PC-3 (cell line): Measurements from ENCODE around the gene ELL2. TPM values are rescaled to one million over a fixed set of nuclear protein-coding genes. Genes with fewer than 3 reads are reported as not detected.
A peak's percentile ranks its signal among the peaks of the same experiment; 100 is the strongest.

Experiments
- ATAC-seq: fragments of 200-7000 bp; cut with Tn5 transposase; 2 replicates; pipeline ENCODE4 v1.9.1; 2020; ENCODE audit warnings: mild to moderate bottlenecking, moderate library complexity
- BruUV-seq: library from RNA; stranded (reverse); fragments of 400-500 nt; replicated peaks from 2 replicates; lab custom pipeline; 2021; lab: Mats Ljungman, UMichigan
- CTCF ChIA-PET: fragments of 300-600 bp; sonication (Branson Sonifier 250); formaldehyde crosslinking; loops from one replicate; lab custom pipeline; 2022; ENCODE audit warnings: antibody characterized with exemption; lab: Charles Lee
- POLR2A ChIA-PET: fragments of 300-600 bp; sonication (Branson Sonifier 250); formaldehyde crosslinking; loops from one replicate; lab custom pipeline; 2022; ENCODE audit warnings: antibody characterized with exemption; ENCODE audit not compliant: unreplicated experiment; lab: Charles Lee
- DNase-seq: peaks from one replicate; pipeline ENCODE4 v3.0.0-alpha.2; 2015
- H2AFZ ChIP-seq: fragments of 300-600 bp; sonication (generic); 2 replicates; pipeline ENCODE4 v1.6.0; 2016; ENCODE audit warnings: antibody characterized with exemption, low read length
- H3F3A ChIP-seq: fragments of 300-600 bp; sonication (generic); one replicate; pipeline ENCODE4 v1.6.0; 2017; ENCODE audit warnings: antibody characterized with exemption, low read length, control low read depth, mild to moderate bottlenecking; ENCODE audit not compliant: unreplicated experiment
- H3K27ac ChIP-seq: fragments of 300-600 bp; sonication (generic); 2 replicates; pipeline ENCODE4 v1.5.1; 2016; ENCODE audit warnings: mild to moderate bottlenecking, low read length
- H3K27me3 ChIP-seq: fragments of 300-600 bp; sonication (generic); 2 replicates; pipeline ENCODE4 v1.6.1; 2016; ENCODE audit warnings: low read length, mixed read lengths
- H3K36me3 ChIP-seq: fragments of 300-600 bp; sonication (generic); 2 replicates; pipeline ENCODE4 v1.6.1; 2016; ENCODE audit warnings: low read depth, mixed run types, low read length, mixed read lengths
- H3K4me1 ChIP-seq: fragments of 300-600 bp; sonication (generic); 2 replicates; pipeline ENCODE4 v1.5.1; 2016; ENCODE audit warnings: low read length; ENCODE audit not compliant: insufficient read depth
- H3K4me2 ChIP-seq: fragments of 300-600 bp; sonication (generic); 2 replicates; pipeline ENCODE4 v1.6.0; 2016; ENCODE audit warnings: low read length
- H3K4me3 ChIP-seq: fragments of 300-600 bp; sonication (generic); 2 replicates; pipeline ENCODE4 v1.5.1; 2016; ENCODE audit warnings: mild to moderate bottlenecking, low read length, mixed read lengths
- H3K79me2 ChIP-seq: fragments of 300-600 bp; sonication (generic); 2 replicates; pipeline ENCODE4 v1.6.1; 2017; ENCODE audit warnings: low read length, mixed read lengths
- H3K9ac ChIP-seq: fragments of 300-600 bp; sonication (generic); 2 replicates; pipeline ENCODE4 v1.6.0; 2016; ENCODE audit warnings: mild to moderate bottlenecking, low read length
- H3K9me2 ChIP-seq: fragments of 300-600 bp; sonication (generic); replicated peaks from 2 replicates; pipeline ENCODE4 v1.6.1; 2016; ENCODE audit warnings: mixed run types, low read length, mixed read lengths
- H3K9me3 ChIP-seq: fragments of 300-600 bp; sonication (generic); 2 replicates; pipeline ENCODE4 v1.6.1; 2016; ENCODE audit warnings: low read length, mixed read lengths
- H4K20me1 ChIP-seq: fragments of 300-600 bp; sonication (generic); 2 replicates; pipeline ENCODE4 v1.6.1; 2016; ENCODE audit warnings: low read length, mixed read lengths
- CTCF ChIP-seq: fragments of 300-600 bp; sonication (generic); conservative IDR thresholded peaks from 2 replicates; pipeline ENCODE4 v1.5.1; 2017; ENCODE audit warnings: antibody characterized with exemption, low read depth, mild to moderate bottlenecking, low read length
- EZH2 ChIP-seq: fragments of 300-600 bp; sonication (generic); IDR thresholded peaks from one replicate; pipeline ENCODE4 v1.6.1; 2017; ENCODE audit warnings: antibody characterized with exemption, mild to moderate bottlenecking, low read length; ENCODE audit not compliant: unreplicated experiment
- EZH2phosphoT487 ChIP-seq: fragments of 300-600 bp; sonication (generic); IDR thresholded peaks from 2 replicates; pipeline ENCODE4 v1.6.1; 2018; ENCODE audit warnings: mild to moderate bottlenecking, antibody characterized with exemption, low read length, borderline replicate concordance
- intact Hi-C: fragments of 100-400 bp; cut with micrococcal nuclease; formaldehyde crosslinking; loops from 2 replicates; pipeline ENCODE4 v1.9.0; 2023
- total RNA-seq: library from RNA; depleted of rRNA; stranded (reverse); fragments of >200 nt; gene quantifications from 2 replicates; pipeline ENCODE4 v1.2.3, GENCODE V29; 2014

Gene ELL2
- total RNA-seq, 1 experiment from 2014 or later: 72.2 TPM

- Histone ChIP-seq H2AFZ (no peak overlapping the region), H3F3A (peaks cover 8% of the 10 kb centered on the region), H3K9ac (no peak overlapping the region), H3K4me3 (no peak overlapping the region), H3K9me2 (no peaks in the 10 kb centered on the region), H3K27me3 (no peaks in the 10 kb centered on the region), H3K36me3 (no peaks in the 10 kb centered on the region), H4K20me1 (no peaks in the 10 kb centered on the region), H3K79me2 (peaks cover 4% of the 10 kb centered on the region), H3K4me2 (no peak overlapping the region), H3K9me3 (no peaks in the 10 kb centered on the region), H3K27ac (no peak overlapping the region), H3K4me1 (peaks cover 47% of the 10 kb centered on the region)
- BruUV-seq: no TSS peak
- TF ChIP-seq EZH2: no peak
- TF ChIP-seq CTCF: no peak
- TF ChIP-seq EZH2phosphoT487: no peak
- ChIA-PET CTCF (no interaction called here), POLR2A (no interaction called here)
- intact Hi-C loops: no loop called here
- ATAC-seq (no peak), DNase-seq (no peak)
Measured at GRCh38 chr5:95967236-95967635, 5.6 kb upstream of the ELL2 start.

- intact Hi-C loops: no loop called here
- ATAC-seq (no peak; the same call in 1 of the 2 replicates), DNase-seq (no peak)
- Histone ChIP-seq H3K9me3 (no peaks in the 10 kb centered on the region), H3K9ac (no peak overlapping the region), H3K4me2 (peak overlapping the region; percentile 6), H3K4me3 (no peak overlapping the region), H3K27ac (no peak overlapping the region; the same call in 1 of the 2 replicates), H2AFZ (no peak overlapping the region), H3F3A (peaks cover 8% of the 10 kb centered on the region), H4K20me1 (0 out of 2 replicates have a peak, but pooled peaks cover under 1% of the 10 kb centered on the region), H3K36me3 (no peaks in the 10 kb centered on the region), H3K4me1 (peaks cover 50% of the 10 kb centered on the region), H3K9me2 (no peaks in the 10 kb centered on the region), H3K27me3 (no peaks in the 10 kb centered on the region), H3K79me2 (peaks cover 14% of the 10 kb centered on the region)
- ChIA-PET CTCF (no interaction called here), POLR2A (no interaction called here)
- TF ChIP-seq EZH2phosphoT487: no peak
- no peak for TF ChIP-seq CTCF
- no peak for TF ChIP-seq EZH2
- no TSS peak for BruUV-seq
Measured at GRCh38 chr5:95966005-95966404, 4.4 kb upstream of the ELL2 start.

- ATAC-seq: no peak
- peak overlapping the region; percentile 82 for H3K27ac ChIP-seq
- no peaks in the 10 kb centered on the region for H3K9me3 ChIP-seq
- peaks cover 53% of the 10 kb centered on the region for H3K4me1 ChIP-seq
- H3K4me2 ChIP-seq: peak overlapping the region; percentile 77
- peak; percentile 80 for DNase-seq
- ChIA-PET CTCF (interaction anchor here (0.6 to 0.7 kb wide), 2 partner anchors 26 to 373 kb away, joined by 3 to 8 read pairs; no protein-coding TSS in a partner anchor), POLR2A (interaction anchor here (0.6 to 0.7 kb wide), 2 partner anchors 164 to 361 kb away, joined by 5 to 13 read pairs; no protein-coding TSS in a partner anchor)
- no peaks in the 10 kb centered on the region for H3K9me2 ChIP-seq
- peak overlapping the region; percentile 40; the same call in 1 of the 2 replicates for H3K4me3 ChIP-seq
- BruUV-seq: no TSS peak
- no peak for TF ChIP-seq EZH2
- TF ChIP-seq EZH2phosphoT487: no peak
- TF ChIP-seq CTCF: no peak
- H3K79me2 ChIP-seq: peaks cover 35% of the 10 kb centered on the region
- peak overlapping the region; percentile 48; the same call in 1 of the 2 replicates for H2AFZ ChIP-seq
- peak overlapping the region; percentile 33; the same call in 1 of the 2 replicates for H3K9ac ChIP-seq
- peaks cover 5% of the 10 kb centered on the region for H3K36me3 ChIP-seq
- peaks cover 22% of the 10 kb centered on the region for H4K20me1 ChIP-seq
- peaks cover 8% of the 10 kb centered on the region for H3F3A ChIP-seq
- no peaks in the 10 kb centered on the region for H3K27me3 ChIP-seq
- intact Hi-C loops: loop anchor here (2.0 to 5.0 kb wide), 2 partner anchors 63 to 358 kb away; no protein-coding TSS in a partner anchor
Measured at GRCh38 chr5:95963650-95964410, 2.2 kb upstream of the ELL2 start.
